GM18861 (cell line): Measurements from ENCODE around the gene COG4.

ENCODE experiments used
- ATAC-seq: cut with Tn5 transposase; IDR thresholded peaks from one replicate; pipeline ENCODE4 v1.9.1; 2021; ENCODE audit not compliant: unreplicated experiment

COG4 gene

DNA sequence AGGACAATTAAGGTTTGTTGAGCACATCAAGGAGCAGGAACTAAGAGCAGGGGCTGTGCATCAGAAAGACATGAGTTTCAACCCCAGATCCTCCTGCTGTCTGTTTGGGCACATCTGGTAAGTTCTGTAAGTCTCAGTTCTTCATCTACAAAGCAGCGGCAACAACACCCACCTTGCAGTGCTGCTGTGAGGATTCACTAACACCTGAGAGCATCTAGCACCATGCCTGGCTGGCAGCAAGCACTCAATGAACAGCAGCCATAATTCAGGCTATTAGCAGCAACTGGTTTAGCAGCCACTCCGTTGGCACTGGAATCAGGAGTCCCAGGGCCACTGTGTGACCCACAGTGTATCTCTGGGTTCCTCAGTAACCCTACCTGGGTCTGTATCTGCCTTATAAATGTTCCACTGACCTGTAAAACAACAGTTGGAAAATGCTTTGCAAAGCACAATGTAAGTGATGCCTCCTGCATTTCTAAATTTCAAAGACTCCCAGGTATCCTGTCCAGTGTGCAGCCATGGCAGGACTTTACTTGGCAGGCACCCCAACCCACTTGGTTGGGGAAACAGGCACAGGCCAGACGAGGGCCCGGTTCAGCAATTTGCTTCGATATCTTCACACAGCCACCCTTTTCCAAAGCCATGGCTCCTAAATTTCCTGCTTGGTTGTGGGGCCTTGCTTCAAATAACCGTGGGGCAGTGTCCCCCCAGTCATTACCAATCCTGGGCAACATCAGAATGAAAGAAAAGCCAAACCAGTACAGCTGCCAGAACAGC lies 88.7 kb downstream of the COG4 start:
- ATAC-seq, result no peak

- ATAC-seq, result no peak
Measured at GRCh38 chr16:70433458-70434103, 89.8 kb downstream of the COG4 start.

- no peak for ATAC-seq
Measured at GRCh38 chr16:70432723-70433457, 90.5 kb downstream of the COG4 start.

GRCh38 chr16:70432356-70432722 lies 91.0 kb downstream of the COG4 start:
- no peak for ATAC-seq

DNA sequence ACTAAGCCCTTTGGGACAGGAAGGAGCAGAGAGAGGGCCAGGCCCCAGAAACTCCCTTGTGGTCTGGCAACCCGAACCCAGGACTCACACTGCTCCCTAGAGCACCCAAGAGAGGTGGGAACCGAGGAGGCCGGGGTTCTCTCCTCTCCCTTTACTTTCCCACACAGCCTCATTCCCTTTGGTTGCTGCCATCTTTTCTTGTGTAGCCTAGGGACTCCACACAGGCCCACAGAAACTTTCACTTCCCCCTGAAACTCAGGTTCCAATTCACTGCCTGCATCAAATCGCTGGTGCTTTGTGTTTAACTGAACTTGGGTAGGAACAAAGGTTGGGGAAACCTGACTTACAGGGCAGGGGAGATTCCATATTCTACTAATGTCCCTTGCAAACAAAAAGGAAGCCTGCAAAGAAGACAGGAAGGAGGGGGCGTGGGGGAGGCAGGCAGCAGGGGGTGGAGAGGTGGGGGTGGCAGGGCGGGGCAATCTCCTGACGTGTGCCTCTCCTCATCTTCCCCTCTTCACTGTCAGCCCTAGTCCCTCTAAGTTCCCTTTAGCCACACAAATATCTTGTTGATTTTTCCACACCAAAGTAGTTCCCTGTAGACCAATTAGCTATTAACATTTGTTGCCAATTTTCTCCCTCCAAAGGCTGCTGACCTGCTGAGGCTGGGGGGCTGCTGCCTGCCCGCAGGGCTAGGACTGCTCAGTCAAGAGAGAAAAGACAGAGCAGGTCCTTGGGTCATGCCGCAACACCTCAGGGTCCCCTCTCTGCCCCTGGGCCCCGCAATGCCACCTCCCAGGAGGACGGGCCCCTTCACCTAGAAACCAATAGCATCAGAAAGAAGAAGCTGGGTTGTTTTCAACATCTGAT lies 92.5 kb downstream of the COG4 start:
- peak; percentile 51 for ATAC-seq
